Cardiac fibroblast (primary cell): ENCODE measurements around the gene SCNM1.

Experiments
- DNase-seq, 2 donors: peaks; one replicate each; pipeline versions ENCODE4 v3.0.0 to v3.0.0-alpha.2; 2010; ENCODE audit warnings: low read depth in 2 of 2
- H3K4me3 ChIP-seq, 2 donors: replicated peaks in 1 of 2; 1 replicate in 1 of 2; 2 replicates in 1 of 2; pipeline ENCODE4 v1.5.1; 2011; ENCODE audit warnings: low read depth in 2 of 2, low read length in 2 of 2, mild to moderate bottlenecking in 2 of 2, moderate library complexity in 1 of 2
- CTCF ChIP-seq: IDR thresholded peaks from one replicate; pipeline ENCODE4 v1.5.1; 2011; ENCODE audit warnings: low read depth, mild to moderate bottlenecking, low read length, inconsistent platforms

Gene SCNM1

GRCh38 chr1:151164732-151165280 is 1.1 kb upstream of the SCNM1 start:
- no peak for TF ChIP-seq CTCF
- peak in 1 of 2 donors; percentile 49 for DNase-seq

GRCh38 chr1:151165281-151165737 is 635 bp upstream of the SCNM1 start:
- peak; percentile 57 to 75 for DNase-seq
- peak overlapping the region; percentile 67 to 88 for H3K4me3 ChIP-seq
- TF ChIP-seq CTCF: no peak

More at GRCh38 chr1:151164732-151165280, 1.1 kb upstream of the SCNM1 start:
- H3K4me3 ChIP-seq: peak overlapping the region; percentile 67 to 88

GRCh38 chr1:151166505-151166956 is 587 bp downstream of the SCNM1 start:
- no peak for TF ChIP-seq CTCF
- H3K4me3 ChIP-seq: peak overlapping the region; percentile 67 to 88
- DNase-seq: peak; percentile 61 to 71

- no peak for TF ChIP-seq CTCF
- H3K4me3 ChIP-seq: peak overlapping the region in 1 of 2 donors; percentile 67
- no peak for DNase-seq
Measured at GRCh38 chr1:151167116-151167515, 1.2 kb downstream of the SCNM1 start.

GRCh38 chr1:151171190-151171589 is 5.2 kb downstream of the SCNM1 start:
- no peak for TF ChIP-seq CTCF
- DNase-seq: no peak
- H3K4me3 ChIP-seq: no peak overlapping the region

- H3K4me3 ChIP-seq: no peak overlapping the region
- DNase-seq: peak in 1 of 2 donors; percentile 63
- no peak for TF ChIP-seq CTCF
Measured at GRCh38 chr1:151175041-151175741, 9.2 kb downstream of the SCNM1 start.
